ENCODE data around the gene CCNI. TPM values are rescaled to one million over a fixed set of nuclear protein-coding genes. Genes with fewer than 3 reads are reported as not detected.

Gene CCNI
- total RNA-seq, 1 experiment from 2014 or later: 213 TPM

GRCh38 chr4:77021614-77022089 lies 54.1 kb downstream of the CCNI start (continued):
- no peak for TF ChIP-seq ZNF532 (CRISPR knock-in tag; IDR thresholded peaks at IDR 0.05; ENCODE audit: borderline replicate concordance)
- TF ChIP-seq, protein P1, sequence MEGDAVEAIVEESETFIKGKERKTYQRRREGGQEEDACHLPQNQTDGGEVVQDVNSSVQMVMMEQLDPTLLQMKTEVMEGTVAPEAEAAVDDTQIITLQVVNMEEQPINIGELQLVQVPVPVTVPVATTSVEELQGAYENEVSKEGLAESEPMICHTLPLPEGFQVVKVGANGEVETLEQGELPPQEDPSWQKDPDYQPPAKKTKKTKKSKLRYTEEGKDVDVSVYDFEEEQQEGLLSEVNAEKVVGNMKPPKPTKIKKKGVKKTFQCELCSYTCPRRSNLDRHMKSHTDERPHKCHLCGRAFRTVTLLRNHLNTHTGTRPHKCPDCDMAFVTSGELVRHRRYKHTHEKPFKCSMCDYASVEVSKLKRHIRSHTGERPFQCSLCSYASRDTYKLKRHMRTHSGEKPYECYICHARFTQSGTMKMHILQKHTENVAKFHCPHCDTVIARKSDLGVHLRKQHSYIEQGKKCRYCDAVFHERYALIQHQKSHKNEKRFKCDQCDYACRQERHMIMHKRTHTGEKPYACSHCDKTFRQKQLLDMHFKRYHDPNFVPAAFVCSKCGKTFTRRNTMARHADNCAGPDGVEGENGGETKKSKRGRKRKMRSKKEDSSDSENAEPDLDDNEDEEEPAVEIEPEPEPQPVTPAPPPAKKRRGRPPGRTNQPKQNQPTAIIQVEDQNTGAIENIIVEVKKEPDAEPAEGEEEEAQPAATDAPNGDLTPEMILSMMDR (IDR thresholded peaks at IDR 0.05): no peak

GRCh38 chr4:77020017-77020416 lies 55.8 kb downstream of the CCNI start:
- no peak overlapping the region for H3K27ac Mint-ChIP-seq
- H3K4me1 Mint-ChIP-seq: peaks cover 40% of the 10 kb centered on the region
- H3K27me3 Mint-ChIP-seq (ENCODE audit: low read depth): no peaks in the 10 kb centered on the region
- POLR2A ChIA-PET: no interaction called here
- no peak for TF ChIP-seq EMX1 (CRISPR knock-in tag; IDR thresholded peaks at IDR 0.05)
- TF ChIP-seq, protein P2, sequence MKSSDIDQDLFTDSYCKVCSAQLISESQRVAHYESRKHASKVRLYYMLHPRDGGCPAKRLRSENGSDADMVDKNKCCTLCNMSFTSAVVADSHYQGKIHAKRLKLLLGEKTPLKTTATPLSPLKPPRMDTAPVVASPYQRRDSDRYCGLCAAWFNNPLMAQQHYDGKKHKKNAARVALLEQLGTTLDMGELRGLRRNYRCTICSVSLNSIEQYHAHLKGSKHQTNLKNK (CRISPR knock-in tag; IDR thresholded peaks at IDR 0.05): no peak
- no peak for TF ChIP-seq TEAD1 (CRISPR knock-in tag; IDR thresholded peaks at IDR 0.05)
- TF ChIP-seq, protein P3, sequence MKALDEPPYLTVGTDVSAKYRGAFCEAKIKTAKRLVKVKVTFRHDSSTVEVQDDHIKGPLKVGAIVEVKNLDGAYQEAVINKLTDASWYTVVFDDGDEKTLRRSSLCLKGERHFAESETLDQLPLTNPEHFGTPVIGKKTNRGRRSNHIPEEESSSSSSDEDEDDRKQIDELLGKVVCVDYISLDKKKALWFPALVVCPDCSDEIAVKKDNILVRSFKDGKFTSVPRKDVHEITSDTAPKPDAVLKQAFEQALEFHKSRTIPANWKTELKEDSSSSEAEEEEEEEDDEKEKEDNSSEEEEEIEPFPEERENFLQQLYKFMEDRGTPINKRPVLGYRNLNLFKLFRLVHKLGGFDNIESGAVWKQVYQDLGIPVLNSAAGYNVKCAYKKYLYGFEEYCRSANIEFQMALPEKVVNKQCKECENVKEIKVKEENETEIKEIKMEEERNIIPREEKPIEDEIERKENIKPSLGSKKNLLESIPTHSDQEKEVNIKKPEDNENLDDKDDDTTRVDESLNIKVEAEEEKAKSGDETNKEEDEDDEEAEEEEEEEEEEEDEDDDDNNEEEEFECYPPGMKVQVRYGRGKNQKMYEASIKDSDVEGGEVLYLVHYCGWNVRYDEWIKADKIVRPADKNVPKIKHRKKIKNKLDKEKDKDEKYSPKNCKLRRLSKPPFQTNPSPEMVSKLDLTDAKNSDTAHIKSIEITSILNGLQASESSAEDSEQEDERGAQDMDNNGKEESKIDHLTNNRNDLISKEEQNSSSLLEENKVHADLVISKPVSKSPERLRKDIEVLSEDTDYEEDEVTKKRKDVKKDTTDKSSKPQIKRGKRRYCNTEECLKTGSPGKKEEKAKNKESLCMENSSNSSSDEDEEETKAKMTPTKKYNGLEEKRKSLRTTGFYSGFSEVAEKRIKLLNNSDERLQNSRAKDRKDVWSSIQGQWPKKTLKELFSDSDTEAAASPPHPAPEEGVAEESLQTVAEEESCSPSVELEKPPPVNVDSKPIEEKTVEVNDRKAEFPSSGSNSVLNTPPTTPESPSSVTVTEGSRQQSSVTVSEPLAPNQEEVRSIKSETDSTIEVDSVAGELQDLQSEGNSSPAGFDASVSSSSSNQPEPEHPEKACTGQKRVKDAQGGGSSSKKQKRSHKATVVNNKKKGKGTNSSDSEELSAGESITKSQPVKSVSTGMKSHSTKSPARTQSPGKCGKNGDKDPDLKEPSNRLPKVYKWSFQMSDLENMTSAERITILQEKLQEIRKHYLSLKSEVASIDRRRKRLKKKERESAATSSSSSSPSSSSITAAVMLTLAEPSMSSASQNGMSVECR (CRISPR knock-in tag; IDR thresholded peaks at IDR 0.05; ENCODE audit: borderline replicate concordance): no peak
- no peak for TF ChIP-seq OVOL2 (CRISPR knock-in tag; IDR thresholded peaks at IDR 0.05; ENCODE audit: borderline replicate concordance)
- TF ChIP-seq, protein P4, sequence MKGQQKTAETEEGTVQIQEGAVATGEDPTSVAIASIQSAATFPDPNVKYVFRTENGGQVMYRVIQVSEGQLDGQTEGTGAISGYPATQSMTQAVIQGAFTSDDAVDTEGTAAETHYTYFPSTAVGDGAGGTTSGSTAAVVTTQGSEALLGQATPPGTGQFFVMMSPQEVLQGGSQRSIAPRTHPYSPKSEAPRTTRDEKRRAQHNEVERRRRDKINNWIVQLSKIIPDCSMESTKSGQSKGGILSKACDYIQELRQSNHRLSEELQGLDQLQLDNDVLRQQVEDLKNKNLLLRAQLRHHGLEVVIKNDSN (CRISPR knock-in tag; IDR thresholded peaks at IDR 0.05): no peak
- TF ChIP-seq FOXP1 (CRISPR knock-in tag; IDR thresholded peaks at IDR 0.05; ENCODE audit: borderline replicate concordance): no peak
- TF ChIP-seq, protein P5, sequence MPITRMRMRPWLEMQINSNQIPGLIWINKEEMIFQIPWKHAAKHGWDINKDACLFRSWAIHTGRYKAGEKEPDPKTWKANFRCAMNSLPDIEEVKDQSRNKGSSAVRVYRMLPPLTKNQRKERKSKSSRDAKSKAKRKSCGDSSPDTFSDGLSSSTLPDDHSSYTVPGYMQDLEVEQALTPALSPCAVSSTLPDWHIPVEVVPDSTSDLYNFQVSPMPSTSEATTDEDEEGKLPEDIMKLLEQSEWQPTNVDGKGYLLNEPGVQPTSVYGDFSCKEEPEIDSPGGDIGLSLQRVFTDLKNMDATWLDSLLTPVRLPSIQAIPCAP (CRISPR knock-in tag; IDR thresholded peaks at IDR 0.05): no peak
- TF ChIP-seq NFE2L1 (CRISPR knock-in tag; IDR thresholded peaks at IDR 0.05): no peak
- no peak for ATAC-seq
- CTCF ChIA-PET: no interaction called here
- no peak for DNase-seq (ENCODE audit: low spot score)
- H3K4me3 Mint-ChIP-seq: no peak overlapping the region
- no peaks in the 10 kb centered on the region for H3K9me3 Mint-ChIP-seq
- H3K36me3 Mint-ChIP-seq: peaks cover 62% of the 10 kb centered on the region
